H9 (cell line): ENCODE data around the gene COPB1. TPM values are rescaled to one million over a fixed set of nuclear protein-coding genes. Genes with fewer than 3 reads are reported as not detected.

Experiments
- DNase-seq: peaks from one replicate; pipeline ENCODE4 v3.0.0-alpha.2; 2017
- H2AFZ ChIP-seq: one replicate; pipeline ENCODE4 v1.6.1; 2013; ENCODE audit warnings: mild to moderate bottlenecking, low read length, control low read depth, moderate library complexity
- H2AK5ac ChIP-seq: 2 replicates; pipeline ENCODE4 v1.6.1; 2013; ENCODE audit warnings: low read length, control low read depth, mixed read lengths; ENCODE audit not compliant: insufficient read length
- H2BK120ac ChIP-seq: one replicate; pipeline ENCODE4 v1.6.1; 2013; ENCODE audit warnings: low read depth, mild to moderate bottlenecking, low read length, control low read depth, inconsistent platforms; ENCODE audit not compliant: poor library complexity, severe bottlenecking
- H2BK12ac ChIP-seq: 2 replicates; pipeline ENCODE4 v1.6.1; 2013; ENCODE audit warnings: low read length, control low read depth, mixed read lengths, low read depth; ENCODE audit not compliant: insufficient read length
- H2BK15ac ChIP-seq: 2 replicates; pipeline ENCODE4 v1.6.1; 2013; ENCODE audit warnings: low read depth, low read length, control low read depth
- H2BK20ac ChIP-seq: one replicate; pipeline ENCODE4 v1.6.1; 2013; ENCODE audit warnings: low read depth, mild to moderate bottlenecking, low read length, control low read depth, inconsistent platforms; ENCODE audit not compliant: poor library complexity, severe bottlenecking
- H2BK5ac ChIP-seq: 2 replicates; pipeline ENCODE4 v1.6.1; 2013; ENCODE audit warnings: low read length, control low read depth, mixed read lengths; ENCODE audit not compliant: insufficient read length
- H3K14ac ChIP-seq: 2 replicates; pipeline ENCODE4 v1.6.1; 2013; ENCODE audit warnings: low read length, control low read depth; ENCODE audit not compliant: insufficient read depth
- H3K18ac ChIP-seq: 2 replicates; pipeline ENCODE4 v1.6.1; 2013; ENCODE audit warnings: low read depth, mild to moderate bottlenecking, mixed read lengths, low read length, control low read depth; ENCODE audit not compliant: insufficient read length
- H3K23ac ChIP-seq: 2 replicates; pipeline ENCODE4 v1.6.1; 2013; ENCODE audit warnings: low read length, control low read depth, mixed read lengths, low read depth; ENCODE audit not compliant: insufficient read length
- H3K23me2 ChIP-seq: 2 replicates; pipeline ENCODE4 v1.6.1; 2013; ENCODE audit warnings: low read depth, mild to moderate bottlenecking, mixed read lengths, low read length, control low read depth; ENCODE audit not compliant: insufficient read length, poor library complexity, severe bottlenecking
- H3K27ac ChIP-seq: 2 replicates; pipeline ENCODE4 v1.5.1; 2013; ENCODE audit warnings: low read length, control low read depth, mixed read lengths, low read depth; ENCODE audit not compliant: insufficient read length
- H3K27me3 ChIP-seq: 2 replicates; pipeline ENCODE4 v1.6.1; 2013; ENCODE audit warnings: low read length, control low read depth, inconsistent platforms; ENCODE audit not compliant: insufficient read depth
- H3K4ac ChIP-seq: 2 replicates; pipeline ENCODE4 v1.6.1; 2013; ENCODE audit warnings: low read depth, mild to moderate bottlenecking, control low read depth, inconsistent platforms, low read length, moderate library complexity
- H3K4me1 ChIP-seq: 2 replicates; pipeline ENCODE4 v1.6.1; 2013; ENCODE audit warnings: low read length, control low read depth, inconsistent platforms; ENCODE audit not compliant: insufficient read depth
- H3K4me2 ChIP-seq: 2 replicates; pipeline ENCODE4 v1.6.1; 2013; ENCODE audit warnings: low read length, control low read depth, mixed read lengths; ENCODE audit not compliant: insufficient read length, insufficient read depth
- H3K56ac ChIP-seq: 2 replicates; pipeline ENCODE4 v1.6.1; 2013; ENCODE audit warnings: low read depth, mild to moderate bottlenecking, mixed read lengths, low read length, control low read depth; ENCODE audit not compliant: insufficient read length
- H3K79me1 ChIP-seq: 2 replicates; pipeline ENCODE4 v1.6.1; 2013; ENCODE audit warnings: low read depth, mild to moderate bottlenecking, moderate library complexity, low read length, control low read depth, inconsistent platforms; ENCODE audit not compliant: insufficient read depth, poor library complexity, severe bottlenecking
- H3K79me2 ChIP-seq: 2 replicates; pipeline ENCODE4 v1.6.1; 2013; ENCODE audit warnings: low read length, control low read depth, inconsistent platforms; ENCODE audit not compliant: insufficient read depth
- H3K9ac ChIP-seq: 2 replicates; pipeline ENCODE4 v1.6.1; 2013; ENCODE audit warnings: low read length, control low read depth, mixed read lengths; ENCODE audit not compliant: insufficient read length; ENCODE audit errors: extremely low read depth
- H3K9me3 ChIP-seq: one replicate; pipeline ENCODE4 v1.6.1; 2013; ENCODE audit warnings: low read depth, low read length, inconsistent platforms; ENCODE audit not compliant: control insufficient read depth
- H3T11ph ChIP-seq: one replicate; pipeline ENCODE4 v1.6.1; 2013; ENCODE audit warnings: mild to moderate bottlenecking, low read length, control low read depth, inconsistent platforms
- H4K20me1 ChIP-seq: one replicate; pipeline ENCODE4 v1.6.1; 2013; ENCODE audit not compliant: control insufficient read depth, insufficient read length, insufficient read depth
- H4K5ac ChIP-seq: 2 replicates; pipeline ENCODE4 v1.6.1; 2013; ENCODE audit warnings: low read depth, mild to moderate bottlenecking, mixed read lengths, low read length, control low read depth; ENCODE audit not compliant: insufficient read length
- H4K8ac ChIP-seq: replicated peaks from 2 replicates; pipeline ENCODE4 v1.6.1; 2013; ENCODE audit warnings: low read length, control low read depth, mixed read lengths, low read depth; ENCODE audit not compliant: insufficient read length
- H4K91ac ChIP-seq: 2 replicates; pipeline ENCODE4 v1.6.1; 2013; ENCODE audit warnings: low read depth, mild to moderate bottlenecking, moderate library complexity, mixed read lengths, low read length, control low read depth; ENCODE audit not compliant: insufficient read length
- H3K27ac Mint-ChIP-seq, 3 experiments: 2 replicates in 2 of 3; 3 replicates in 1 of 3; pipeline ENCODE4 v1.8.0; 2020 to 2021; ENCODE audit warnings: mixed read lengths in 3 of 3, mild to moderate bottlenecking in 1 of 3, moderate library complexity in 1 of 3
- H3K27me3 Mint-ChIP-seq: 2 replicates; pipeline ENCODE4 v1.8.0; 2021; ENCODE audit warnings: low read depth, mild to moderate bottlenecking, moderate library complexity, mixed read lengths
- H3K36me3 Mint-ChIP-seq, 3 experiments: 2 replicates in 2 of 3; 3 replicates in 1 of 3; pipeline ENCODE4 v1.8.0; 2020 to 2021; ENCODE audit warnings: low read depth in 3 of 3, mixed read lengths in 3 of 3; ENCODE audit not compliant: insufficient read depth in 1 of 3
- H3K4me1 Mint-ChIP-seq, 2 experiments: 2 replicates each; pipeline ENCODE4 v1.8.0; 2020; ENCODE audit warnings: mixed read lengths in 2 of 2
- H3K4me3 Mint-ChIP-seq, 2 experiments: 2 replicates in 1 of 2; 3 replicates in 1 of 2; pipeline ENCODE4 v1.8.0; 2020 to 2021; ENCODE audit warnings: mild to moderate bottlenecking in 2 of 2, mixed read lengths in 2 of 2, moderate library complexity in 1 of 2
- H3K9me3 Mint-ChIP-seq, 2 experiments: 2 replicates in 1 of 2; 3 replicates in 1 of 2; pipeline ENCODE4 v1.8.0; 2020; ENCODE audit warnings: mild to moderate bottlenecking in 2 of 2, mixed read lengths in 2 of 2, moderate library complexity in 1 of 2
- CTCF ChIP-seq: fragments of 200-600 bp; sonication (generic); conservative IDR thresholded peaks from 3 replicates; pipeline ENCODE4 v1.8.0; 2021; ENCODE audit warnings: antibody characterized with exemption, mild to moderate bottlenecking
- WGBS: extraction: QIAGEN DNeasy Blood & Tissue Kit; methylation state at CpG from one replicate; pipeline ENCODE4 v1.1.7; 2013; ENCODE audit warnings: missing lambda C conversion rate, low lambda C conversion rate, mixed read lengths; ENCODE audit not compliant: insufficient read length; ENCODE audit errors: extremely low coverage; 5-methylcytosine and 5-hydroxymethylcytosine counted together
- total RNA-seq: library from RNA; stranded (reverse); gene quantifications from 2 replicates; pipeline ENCODE4 v1.2.1, GENCODE V29; 2021

Gene COPB1
- total RNA-seq, 1 experiment from 2014 or later = 71.6 TPM

GRCh38 chr11:14541192-14541947 is 41.8 kb upstream of the COPB1 start:
- Histone ChIP-seq H3K79me1 (no peaks in the 10 kb centered on the region), H2BK5ac (no peak overlapping the region), H3K4ac (no peak overlapping the region), H3K79me2 (no peaks in the 10 kb centered on the region), H4K5ac (no peak overlapping the region), H3K23me2 (no peaks in the 10 kb centered on the region), H3K4me2 (no peak overlapping the region), H3T11ph (no peak overlapping the region), H3K56ac (no peak overlapping the region), H3K27me3 (no peaks in the 10 kb centered on the region), H3K18ac (no peak overlapping the region), H4K8ac (no peak overlapping the region), H3K9me3 (no peaks in the 10 kb centered on the region), H2BK20ac (no peak overlapping the region), H2AFZ (no peak overlapping the region), H2BK120ac (no peak overlapping the region), H3K23ac (no peak overlapping the region), H4K20me1 (no peaks in the 10 kb centered on the region), H3K27ac (no peak overlapping the region), H4K91ac (no peak overlapping the region), H3K9ac (no peak overlapping the region), H2BK15ac (no peak overlapping the region), H2BK12ac (no peak overlapping the region), H2AK5ac (no peak overlapping the region), H3K4me1 (no peaks in the 10 kb centered on the region; the same call in 1 of the 2 replicates), H3K14ac (no peak overlapping the region)
- H3K4me3 Mint-ChIP-seq = no peak overlapping the region
- no CpG with 5 or more reads among the region's 6 CpGs for WGBS
- H3K9me3 Mint-ChIP-seq = no peaks in the 10 kb centered on the region
- H3K36me3 Mint-ChIP-seq = no peaks in the 10 kb centered on the region
- DNase-seq = no peak
- peaks cover 16 to 20% of the 10 kb centered on the region in 2 experiments for H3K4me1 Mint-ChIP-seq
- H3K27me3 Mint-ChIP-seq = no peaks in the 10 kb centered on the region
- H3K27ac Mint-ChIP-seq = no peak overlapping the region
- no peak for TF ChIP-seq CTCF
